SK-N-SH (cell line): Measurements from ENCODE around the gene CRIM1.

Experiments used
- EP300 ChIP-seq, 2 experiments: IDR thresholded peaks; 2 replicates each; pipeline versions ENCODE4 v1.4.0 to v1.6.1; 2012; ENCODE audit warnings: borderline replicate concordance in 1 of 2, low read depth in 1 of 2, low read length in 1 of 2
- EZH2phosphoT487 ChIP-seq: fragments of 200-600 bp; sonication (generic); IDR thresholded peaks from 2 replicates; pipeline ENCODE4 v1.6.1; 2017; ENCODE audit warnings: low read depth, mixed run types, mild to moderate bottlenecking, antibody characterized with exemption, moderate library complexity, borderline replicate concordance
- MXI1 ChIP-seq: IDR thresholded peaks from 2 replicates; pipeline ENCODE4 v1.6.1; 2012; ENCODE audit warnings: mild to moderate bottlenecking, low read depth, low read length, improper control_type of control experiment
- RAD21 ChIP-seq: IDR thresholded peaks from 2 replicates; pipeline ENCODE4 v1.6.1; 2012; ENCODE audit warnings: mild to moderate bottlenecking, low read length
- RCOR1 ChIP-seq: fragments of 150-350 bp; IDR thresholded peaks from 2 replicates; pipeline ENCODE4 v1.6.1; 2017; ENCODE audit warnings: antibody characterized with exemption, low read length
- TAF1 ChIP-seq: IDR thresholded peaks from 2 replicates; pipeline ENCODE4 v1.6.1; 2012; ENCODE audit warnings: low read depth, mild to moderate bottlenecking, low read length, moderate library complexity, borderline replicate concordance
- YY1 ChIP-seq: IDR thresholded peaks from 2 replicates; pipeline ENCODE4 v1.4.0; 2012; ENCODE audit warnings: low read depth, mild to moderate bottlenecking
- TF ChIP-seq, protein P1 (sequence below): fragments of 200-600 bp; sonication (generic); IDR thresholded peaks from 2 replicates; pipeline ENCODE4 v1.6.1; 2017; ENCODE audit warnings: antibody characterized with exemption, mild to moderate bottlenecking, moderate library complexity
- TF ChIP-seq, protein P2 (sequence below): IDR thresholded peaks from 2 replicates; pipeline ENCODE4 v1.4.0; 2012; ENCODE audit warnings: low read depth

DNA sequence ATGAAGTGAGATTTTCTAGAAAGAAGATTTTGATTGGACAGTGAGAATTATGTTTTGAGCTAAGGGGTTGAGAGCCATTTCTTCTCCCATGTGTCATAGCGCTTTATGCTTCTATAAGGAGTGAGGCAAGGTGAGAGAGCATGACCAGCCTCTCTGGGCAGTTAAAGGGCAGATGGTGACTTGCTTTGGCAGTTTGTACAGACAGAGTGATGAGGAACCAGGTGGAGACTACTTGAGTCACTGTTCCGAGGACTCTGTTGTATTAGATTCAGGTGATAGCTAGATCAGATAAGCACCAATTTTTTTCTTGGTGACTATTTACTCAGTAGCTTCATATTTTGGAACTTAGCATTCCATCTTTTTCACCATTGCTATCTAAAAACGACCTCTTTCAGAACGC is 4.5 kb downstream of the CRIM1 start:
- TF ChIP-seq TAF1 (no peak), EP300 (IDR thresholded peaks at IDR 0.05; ENCODE audit: borderline replicate concordance in 1 of 2, low read depth in 1 of 2, low read length in 1 of 2) (no peak), RAD21 (no peak), MXI1 (no peak), YY1 (no peak), EZH2phosphoT487 (no peak), RCOR1 (no peak)
- TF ChIP-seq, protein P1, sequence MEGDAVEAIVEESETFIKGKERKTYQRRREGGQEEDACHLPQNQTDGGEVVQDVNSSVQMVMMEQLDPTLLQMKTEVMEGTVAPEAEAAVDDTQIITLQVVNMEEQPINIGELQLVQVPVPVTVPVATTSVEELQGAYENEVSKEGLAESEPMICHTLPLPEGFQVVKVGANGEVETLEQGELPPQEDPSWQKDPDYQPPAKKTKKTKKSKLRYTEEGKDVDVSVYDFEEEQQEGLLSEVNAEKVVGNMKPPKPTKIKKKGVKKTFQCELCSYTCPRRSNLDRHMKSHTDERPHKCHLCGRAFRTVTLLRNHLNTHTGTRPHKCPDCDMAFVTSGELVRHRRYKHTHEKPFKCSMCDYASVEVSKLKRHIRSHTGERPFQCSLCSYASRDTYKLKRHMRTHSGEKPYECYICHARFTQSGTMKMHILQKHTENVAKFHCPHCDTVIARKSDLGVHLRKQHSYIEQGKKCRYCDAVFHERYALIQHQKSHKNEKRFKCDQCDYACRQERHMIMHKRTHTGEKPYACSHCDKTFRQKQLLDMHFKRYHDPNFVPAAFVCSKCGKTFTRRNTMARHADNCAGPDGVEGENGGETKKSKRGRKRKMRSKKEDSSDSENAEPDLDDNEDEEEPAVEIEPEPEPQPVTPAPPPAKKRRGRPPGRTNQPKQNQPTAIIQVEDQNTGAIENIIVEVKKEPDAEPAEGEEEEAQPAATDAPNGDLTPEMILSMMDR: no peak
- TF ChIP-seq, protein P2, sequence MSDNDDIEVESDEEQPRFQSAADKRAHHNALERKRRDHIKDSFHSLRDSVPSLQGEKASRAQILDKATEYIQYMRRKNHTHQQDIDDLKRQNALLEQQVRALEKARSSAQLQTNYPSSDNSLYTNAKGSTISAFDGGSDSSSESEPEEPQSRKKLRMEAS: peak; percentile 20; the same call in 1 of the 2 replicates
